ENCODE measurements around the gene MOBP.

GRCh38 chr3:39532777-39533176 is 65.3 kb downstream of the MOBP start:
- TF ChIP-seq YY1 (IDR thresholded peaks at IDR 0.05; ENCODE audit: extremely low read depth, insufficient replicate concordance, low read depth, low read length) (no peak), JUND (IDR thresholded peaks at IDR 0.05) (no peak), EZH2 (IDR thresholded peaks at IDR 0.05) (no peak), POLR2A (IDR thresholded peaks at IDR 0.05; ENCODE audit: borderline replicate concordance, extremely low read depth, insufficient read depth, insufficient read length) (no peak), SP1 (IDR thresholded peaks at IDR 0.05; ENCODE audit: low read depth) (no peak), CTCF (IDR thresholded peaks at IDR 0.05 in 2 of 3, conservative IDR thresholded peaks at IDR 0.05 in 1 of 3; ENCODE audit: borderline replicate concordance in 1 of 3, insufficient read depth in 1 of 3, low read depth in 2 of 3, low read length in 2 of 3) (no peak), REST (IDR thresholded peaks at IDR 0.05; ENCODE audit: low read depth) (no peak), EZH2phosphoT487 (IDR thresholded peaks at IDR 0.05; ENCODE audit: borderline replicate concordance) (no peak), SRF (IDR thresholded peaks at IDR 0.05; ENCODE audit: low read depth) (no peak)
- TF ChIP-seq, protein P1, sequence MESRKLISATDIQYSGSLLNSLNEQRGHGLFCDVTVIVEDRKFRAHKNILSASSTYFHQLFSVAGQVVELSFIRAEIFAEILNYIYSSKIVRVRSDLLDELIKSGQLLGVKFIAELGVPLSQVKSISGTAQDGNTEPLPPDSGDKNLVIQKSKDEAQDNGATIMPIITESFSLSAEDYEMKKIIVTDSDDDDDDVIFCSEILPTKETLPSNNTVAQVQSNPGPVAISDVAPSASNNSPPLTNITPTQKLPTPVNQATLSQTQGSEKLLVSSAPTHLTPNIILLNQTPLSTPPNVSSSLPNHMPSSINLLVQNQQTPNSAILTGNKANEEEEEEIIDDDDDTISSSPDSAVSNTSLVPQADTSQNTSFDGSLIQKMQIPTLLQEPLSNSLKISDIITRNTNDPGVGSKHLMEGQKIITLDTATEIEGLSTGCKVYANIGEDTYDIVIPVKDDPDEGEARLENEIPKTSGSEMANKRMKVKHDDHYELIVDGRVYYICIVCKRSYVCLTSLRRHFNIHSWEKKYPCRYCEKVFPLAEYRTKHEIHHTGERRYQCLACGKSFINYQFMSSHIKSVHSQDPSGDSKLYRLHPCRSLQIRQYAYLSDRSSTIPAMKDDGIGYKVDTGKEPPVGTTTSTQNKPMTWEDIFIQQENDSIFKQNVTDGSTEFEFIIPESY (IDR thresholded peaks at IDR 0.05; ENCODE audit: extremely low read depth, insufficient replicate concordance, low read length): no peak
